ENCODE data around the gene CHAC1.

CHAC1 gene

DNA sequence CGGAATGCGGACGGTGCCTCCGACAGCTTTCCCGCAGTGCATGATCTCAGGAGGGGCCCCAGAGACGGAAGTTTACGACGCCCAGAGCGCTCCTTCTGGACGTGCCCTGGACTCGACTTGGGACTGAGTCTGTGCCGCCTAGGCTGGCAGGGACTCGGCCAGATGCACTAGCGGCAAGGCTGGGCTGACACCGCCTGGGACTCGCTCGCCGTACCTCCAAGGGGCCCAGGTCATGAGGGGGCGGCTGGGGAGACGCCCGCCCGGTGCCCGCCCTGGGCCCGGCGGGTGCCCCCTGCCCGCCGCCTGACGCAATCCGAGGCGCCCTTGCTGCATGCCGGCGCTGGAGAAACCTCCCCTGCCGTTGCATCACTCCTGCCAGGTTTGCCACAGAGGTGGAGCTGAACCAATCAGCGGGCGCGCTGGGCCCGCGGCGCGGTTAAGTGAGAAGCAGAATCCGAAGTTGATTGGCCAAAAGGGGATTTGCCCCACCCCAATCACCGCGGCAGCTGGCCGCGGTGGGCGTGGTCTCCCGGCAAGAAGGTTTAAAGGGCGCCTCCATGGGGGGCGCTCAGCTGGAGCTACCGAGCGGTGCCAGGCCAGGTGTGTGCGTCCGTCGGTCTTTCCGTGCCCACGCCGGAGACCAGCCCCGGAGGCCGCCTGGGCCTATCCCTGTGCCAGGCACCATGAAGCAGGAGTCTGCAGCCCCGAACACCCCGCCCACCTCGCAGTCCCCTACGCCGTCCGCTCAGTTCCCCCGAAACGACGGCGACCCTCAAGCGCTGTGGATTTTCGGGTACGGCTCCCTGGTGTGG, at the start of gene CHAC1:
Gene CHAC1, plus strand, starts transcription at position 571 of the 812 bp plus-strand sequence. Its CDS starts 113 bp downstream, at position 684.
- H3K4me3 ChIP-seq (ENCODE audit: low read depth, low read length), result peak within 1 kb of the TSS; percentile 62
- TF ChIP-seq CTCF (IDR thresholded peaks at IDR 0.05; ENCODE audit: borderline replicate concordance, insufficient read depth, low read depth, low read length), result no peak

DNA sequence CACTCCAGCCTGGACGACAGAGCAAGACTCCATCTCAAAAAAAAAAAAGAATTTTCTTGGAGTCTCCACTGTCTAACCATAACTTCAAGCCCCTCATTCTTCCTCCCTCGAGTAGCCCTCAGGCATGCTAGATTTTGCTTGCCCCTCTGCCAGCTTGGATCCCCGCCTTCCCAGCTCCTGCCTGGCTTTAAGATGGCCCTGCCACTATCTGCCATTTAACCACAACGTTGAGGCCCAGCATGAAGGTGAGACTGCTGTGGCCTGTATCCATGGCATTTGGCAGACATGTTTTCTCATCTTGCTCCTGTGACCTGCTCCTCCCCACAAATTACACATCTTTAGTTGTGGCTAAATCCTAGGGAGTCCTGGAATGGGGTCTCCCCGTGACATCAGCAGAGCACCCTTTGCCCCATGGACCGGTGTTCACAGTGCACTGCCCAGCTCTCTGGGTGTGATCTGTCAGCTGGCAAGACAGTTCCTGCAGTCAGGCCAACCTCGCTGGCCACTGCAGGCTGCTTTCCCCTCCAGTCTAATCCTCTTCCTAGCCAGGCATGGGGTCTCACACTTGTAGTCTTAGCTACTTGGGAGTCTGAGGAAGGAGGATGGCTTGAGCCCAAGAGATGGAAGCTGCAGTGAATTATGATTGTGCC, 48.6 kb upstream of the CHAC1 start:
- no peak overlapping the region for H3K4me3 ChIP-seq (ENCODE audit: low read depth, low read length)
- no peak for TF ChIP-seq CTCF (IDR thresholded peaks at IDR 0.05; ENCODE audit: borderline replicate concordance, insufficient read depth, low read depth, low read length)

- TF ChIP-seq CTCF (IDR thresholded peaks at IDR 0.05; ENCODE audit: borderline replicate concordance, insufficient read depth, low read depth, low read length), result peak; percentile 90
- peak overlapping the region; percentile 44 for H3K4me3 ChIP-seq (ENCODE audit: low read depth, low read length)
Measured at GRCh38 chr15:40906091-40906990, 46.9 kb upstream of the CHAC1 start.

DNA sequence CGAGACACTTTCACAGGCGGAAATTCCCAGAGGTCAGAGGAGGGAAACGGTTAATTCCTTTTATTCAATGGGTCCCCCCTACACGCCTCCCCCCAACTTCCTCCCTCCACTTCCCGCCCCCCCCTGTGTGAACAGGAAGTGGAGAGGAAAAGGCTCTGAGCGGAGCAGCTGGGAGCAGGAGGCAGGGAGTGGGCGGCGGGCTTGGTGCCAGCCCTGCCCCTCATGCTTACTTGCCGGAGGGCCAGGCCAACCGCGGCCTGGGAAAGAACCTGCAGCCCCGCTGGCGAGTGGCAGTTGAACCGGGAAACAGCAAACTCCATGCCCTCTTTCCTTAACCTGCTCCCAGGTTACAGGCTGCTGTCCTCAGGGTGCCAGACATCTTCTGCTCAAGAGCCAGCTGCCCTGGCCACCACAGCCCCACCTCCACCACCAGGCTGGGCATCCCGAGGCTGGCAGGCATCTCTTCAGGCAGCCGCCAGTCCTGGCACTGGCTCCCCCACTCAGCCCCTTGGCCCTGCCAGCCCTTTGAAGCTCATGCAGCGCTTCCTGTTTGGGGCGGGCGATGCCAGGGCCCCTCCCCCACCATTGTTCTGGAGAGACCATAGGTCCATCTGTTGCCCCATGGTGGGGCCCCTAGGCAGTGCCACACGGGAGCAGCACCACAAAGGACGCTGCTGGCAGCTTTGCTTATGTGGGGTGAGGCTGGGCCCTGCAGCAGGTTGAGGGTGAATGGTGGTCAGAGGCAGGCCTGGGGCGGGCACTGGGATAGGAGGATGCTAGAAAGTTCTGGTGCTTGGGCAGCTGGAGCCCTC, 46.1 kb upstream of the CHAC1 start:
- TF ChIP-seq CTCF (IDR thresholded peaks at IDR 0.05; ENCODE audit: borderline replicate concordance, insufficient read depth, low read depth, low read length), result no peak
- H3K4me3 ChIP-seq (ENCODE audit: low read depth, low read length), result peak overlapping the region; percentile 44

DNA sequence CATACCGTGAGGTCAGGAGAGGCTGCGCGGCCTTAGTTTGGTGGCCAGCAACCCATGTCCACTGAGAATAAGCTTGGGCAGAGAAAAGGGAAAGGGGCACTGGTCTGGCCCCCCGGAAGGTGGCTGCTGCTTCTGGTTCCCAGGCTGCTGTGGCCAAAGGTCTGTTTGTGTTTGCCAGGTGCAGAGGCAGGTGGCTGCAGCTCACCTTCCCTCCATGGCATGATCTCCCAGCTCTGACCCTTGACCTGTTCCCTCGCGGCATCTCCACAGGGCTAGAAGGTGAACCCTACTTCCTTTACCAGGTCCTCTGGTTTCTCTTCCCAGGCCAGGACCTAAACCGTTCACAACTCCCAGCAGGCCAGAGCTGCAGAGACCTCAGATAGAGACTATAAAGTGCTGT, 45.2 kb upstream of the CHAC1 start:
- H3K4me3 ChIP-seq (ENCODE audit: low read depth, low read length), result no peak overlapping the region
- no peak for TF ChIP-seq CTCF (IDR thresholded peaks at IDR 0.05; ENCODE audit: borderline replicate concordance, insufficient read depth, low read depth, low read length)

Data from GM12875 (cell line).